KG1 (cell line): Measurements from ENCODE around the gene RABEP2.
"Not testable (repeated sequence)": the region's sequence is repeated elsewhere in the genome, so short reads cannot be mapped to it uniquely, and the experiment has no call there.

ENCODE experiments used
- DNase-seq: peaks from one replicate; lab custom pipeline; 2025; lab: John Stamatoyannopoulos, UW

RABEP2 gene, protein sequence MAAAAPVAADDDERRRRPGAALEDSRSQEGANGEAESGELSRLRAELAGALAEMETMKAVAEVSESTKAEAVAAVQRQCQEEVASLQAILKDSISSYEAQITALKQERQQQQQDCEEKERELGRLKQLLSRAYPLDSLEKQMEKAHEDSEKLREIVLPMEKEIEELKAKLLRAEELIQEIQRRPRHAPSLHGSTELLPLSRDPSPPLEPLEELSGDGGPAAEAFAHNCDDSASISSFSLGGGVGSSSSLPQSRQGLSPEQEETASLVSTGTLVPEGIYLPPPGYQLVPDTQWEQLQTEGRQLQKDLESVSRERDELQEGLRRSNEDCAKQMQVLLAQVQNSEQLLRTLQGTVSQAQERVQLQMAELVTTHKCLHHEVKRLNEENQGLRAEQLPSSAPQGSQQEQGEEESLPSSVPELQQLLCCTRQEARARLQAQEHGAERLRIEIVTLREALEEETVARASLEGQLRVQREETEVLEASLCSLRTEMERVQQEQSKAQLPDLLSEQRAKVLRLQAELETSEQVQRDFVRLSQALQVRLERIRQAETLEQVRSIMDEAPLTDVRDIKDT

DNA sequence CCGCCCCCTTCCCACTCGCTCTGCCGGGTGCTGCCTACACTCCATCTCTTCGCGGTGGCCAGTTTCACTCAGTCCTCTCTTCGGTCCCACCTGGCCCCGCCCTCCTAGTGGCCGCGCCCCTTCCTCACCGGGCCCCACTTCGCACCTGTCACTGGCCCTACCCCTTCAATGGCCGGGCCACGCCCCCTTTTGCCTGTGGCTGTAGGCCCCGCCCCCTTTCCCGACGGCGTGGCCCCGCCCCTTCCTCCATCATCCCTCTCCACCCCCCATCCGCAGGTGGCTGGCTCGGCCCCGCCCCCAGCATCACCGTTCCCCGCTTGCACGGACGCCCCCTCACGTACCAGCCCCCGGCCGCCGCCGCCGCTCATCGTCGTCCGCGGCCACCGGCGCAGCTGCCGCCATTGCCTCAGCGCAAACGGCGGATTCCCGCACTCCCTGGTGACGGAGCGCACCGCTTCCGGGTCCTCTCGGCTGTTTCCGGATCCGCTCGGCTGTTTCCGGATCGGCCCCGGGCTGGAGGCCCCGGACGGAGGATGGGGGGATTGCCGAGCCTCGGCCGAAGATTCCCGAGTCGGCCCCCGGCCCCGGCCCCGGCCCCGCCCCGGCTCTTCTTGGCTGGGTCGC is at the start of gene RABEP2:
RABEP2 (minus strand) TSS at position 477 of the 624 bp plus-strand sequence; CDS start at position 402, 75 bp downstream.
- DNase-seq: peak; percentile 86

DNA sequence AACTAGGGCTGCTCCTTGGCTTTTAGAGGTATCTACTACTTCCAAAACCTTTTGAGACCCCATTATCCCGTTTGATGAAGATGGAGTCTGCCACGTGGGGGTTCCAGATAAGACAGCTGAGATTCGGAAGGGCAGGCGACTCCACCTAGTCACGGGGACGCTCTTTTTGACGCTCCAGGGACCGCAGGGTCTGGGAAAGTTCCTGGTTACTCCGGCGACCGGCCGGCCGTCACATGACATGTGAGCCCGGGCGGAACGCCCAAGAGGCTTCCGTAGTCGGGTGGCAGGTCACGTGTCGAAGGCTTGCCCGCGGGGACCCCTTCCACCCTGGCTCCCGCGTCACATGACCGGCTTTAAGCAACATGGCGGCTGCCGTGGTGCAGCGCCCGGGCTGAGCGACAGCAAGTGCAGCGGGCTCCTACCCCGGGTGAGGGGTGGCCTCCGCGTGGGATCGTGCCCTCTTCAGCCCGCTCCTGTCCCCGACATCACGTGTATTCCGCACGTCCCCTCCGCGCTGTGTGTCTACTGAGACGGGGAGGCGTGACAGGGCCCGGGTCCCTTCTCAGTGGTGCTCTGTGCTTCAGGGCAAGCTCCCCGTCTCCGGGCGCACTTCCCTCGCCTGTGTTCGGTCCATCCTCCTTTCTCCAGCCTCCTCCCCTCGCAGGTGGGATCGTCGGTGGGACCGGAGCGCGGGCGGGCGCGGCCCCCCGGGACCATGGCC is 49.6 kb upstream of the RABEP2 start, which contains the start of gene SPNS1:
SPNS1 (plus strand) TSS at position 342 of the 721 bp plus-strand sequence; CDS start at position 716, 374 bp downstream.
- DNase-seq: peak; percentile 76

DNA sequence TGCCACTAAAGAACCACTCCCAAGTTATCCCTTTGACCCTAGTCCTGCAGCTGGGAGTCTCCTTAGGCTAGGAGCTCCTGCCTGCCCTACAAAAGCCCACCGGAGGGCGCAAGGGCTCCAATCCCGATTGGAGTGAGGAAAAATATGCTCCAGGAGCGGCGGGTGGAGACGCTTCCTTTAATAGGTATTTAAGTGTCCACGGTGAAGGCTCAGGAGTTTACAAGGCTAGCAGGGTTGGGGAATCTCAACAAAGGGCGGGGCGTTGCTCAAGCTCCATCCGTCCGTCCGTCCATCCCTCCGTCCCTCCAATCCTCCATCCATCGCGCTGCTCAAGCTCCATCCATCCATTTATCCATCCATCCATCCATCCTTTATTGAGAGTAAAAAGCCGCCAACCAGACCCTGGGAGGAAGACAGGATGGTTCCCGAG is 49.0 kb upstream of the RABEP2 start:
- no peak for DNase-seq

DNA sequence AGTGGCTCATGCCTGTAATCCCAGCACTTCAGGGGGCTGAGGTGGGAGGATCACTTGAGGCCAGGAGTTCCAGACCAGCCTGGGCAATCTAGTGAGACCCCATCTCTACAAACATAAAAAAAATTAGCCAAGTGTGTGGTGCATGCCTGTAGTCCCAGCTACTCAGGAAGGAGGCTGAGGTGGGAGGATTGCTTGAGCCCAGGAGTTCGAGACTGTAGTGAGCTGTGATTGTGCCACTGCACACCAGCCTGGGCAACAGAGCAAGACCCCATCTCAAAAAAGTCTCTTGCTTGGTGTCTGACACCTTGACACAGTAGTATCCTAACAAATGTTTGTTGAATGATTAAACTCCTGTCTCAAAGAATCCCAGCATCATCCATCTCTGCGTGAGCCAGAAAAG is 44.7 kb upstream of the RABEP2 start:
- DNase-seq: not testable (repeated sequence)

DNA sequence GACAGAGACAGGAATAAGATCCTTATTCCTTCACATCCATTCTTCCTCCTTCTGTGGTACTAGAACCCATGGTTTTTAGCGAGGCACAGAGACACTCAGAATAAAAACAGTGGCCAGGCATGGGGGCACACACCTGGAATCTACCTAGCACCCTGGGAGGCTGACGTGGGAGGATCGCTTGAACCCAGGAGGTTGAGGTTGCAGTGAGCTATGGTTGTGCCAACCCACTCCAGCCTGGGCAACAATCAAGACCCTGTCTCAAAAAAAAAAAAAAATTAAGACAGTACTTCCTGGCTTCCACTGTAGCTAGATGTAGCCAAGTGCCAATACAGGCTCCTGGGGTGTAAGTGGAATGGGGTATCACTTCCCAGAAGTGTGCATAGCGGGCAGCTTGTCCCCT is 42.1 kb upstream of the RABEP2 start:
- no peak for DNase-seq

DNA sequence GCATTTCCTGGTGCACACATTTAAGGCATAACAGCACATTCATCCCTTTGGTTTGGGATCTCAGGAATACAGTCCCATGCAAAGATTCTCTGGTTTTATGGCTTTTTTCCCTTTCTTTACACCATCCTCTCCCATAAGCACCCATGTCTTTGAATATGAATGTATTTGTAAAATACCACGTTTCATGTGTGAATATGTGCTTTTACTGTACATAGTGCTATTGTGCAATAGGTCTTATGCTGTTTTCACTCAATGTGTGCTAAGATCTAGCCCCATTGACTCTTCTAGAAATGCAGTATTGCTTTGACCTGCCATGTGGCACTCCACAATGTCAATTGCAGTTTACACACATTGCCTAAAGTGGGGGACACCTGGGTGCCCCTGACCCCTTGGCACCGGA is 39.5 kb upstream of the RABEP2 start:
- no peak for DNase-seq

DNA sequence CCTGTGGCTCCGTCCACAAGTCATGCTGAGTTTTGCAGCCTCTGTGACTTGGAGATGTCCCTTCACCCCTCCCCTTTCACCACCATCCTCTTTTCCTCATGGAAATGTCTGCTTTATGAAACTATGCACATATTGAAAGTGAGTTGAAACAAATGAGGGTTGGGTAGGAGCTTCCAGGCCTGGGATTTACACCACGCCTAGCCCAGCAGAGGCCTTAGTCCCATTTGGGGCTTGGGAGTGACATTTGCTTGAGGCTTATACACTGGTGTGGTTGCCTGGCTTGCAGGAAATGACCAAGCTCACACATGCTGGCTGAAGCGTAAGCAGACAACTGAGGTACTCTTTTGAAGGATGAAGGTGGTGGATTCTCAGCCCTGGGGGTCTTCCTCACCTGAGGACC is 39.0 kb upstream of the RABEP2 start:
- DNase-seq: no peak

DNA sequence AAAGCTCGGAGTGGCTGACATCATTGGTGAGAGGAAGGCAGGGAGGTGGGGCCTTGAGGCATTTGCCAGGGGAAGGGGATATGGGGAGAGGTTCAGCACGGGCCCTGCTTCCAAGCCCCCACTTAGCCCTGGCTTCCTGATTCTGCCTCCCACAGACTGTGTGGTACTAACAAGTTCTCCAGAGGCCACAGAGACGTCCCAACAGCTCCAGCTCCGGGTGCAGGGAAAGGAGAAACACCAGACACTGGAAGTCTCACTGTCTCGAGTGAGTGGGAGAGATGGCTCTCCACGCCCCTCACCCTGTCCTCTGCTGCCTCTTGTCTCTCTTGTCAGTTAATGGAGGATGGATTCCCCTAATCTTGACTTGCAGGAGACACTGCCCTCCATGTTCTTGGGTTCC is 33.8 kb upstream of the RABEP2 start:
- DNase-seq: no peak

DNA sequence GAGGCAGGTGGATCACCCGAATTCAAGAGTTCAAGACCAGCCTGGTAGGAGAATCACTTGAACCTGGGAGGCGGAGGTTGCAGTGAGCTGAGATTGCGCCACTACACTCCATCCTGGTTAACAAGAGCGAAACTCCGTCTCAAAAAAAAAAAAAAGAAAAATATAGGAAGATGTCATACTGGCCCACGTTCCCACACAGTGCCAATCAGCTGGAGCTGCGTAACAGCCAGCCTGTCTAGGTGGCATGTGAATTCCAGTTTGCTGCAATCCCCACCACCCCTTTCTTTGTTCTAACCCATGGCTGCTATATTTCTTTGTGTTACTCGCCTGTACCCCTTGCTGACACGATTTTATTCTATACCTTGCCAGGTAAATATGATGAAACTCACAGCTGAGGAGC is 33.2 kb upstream of the RABEP2 start:
- no peak for DNase-seq

DNA sequence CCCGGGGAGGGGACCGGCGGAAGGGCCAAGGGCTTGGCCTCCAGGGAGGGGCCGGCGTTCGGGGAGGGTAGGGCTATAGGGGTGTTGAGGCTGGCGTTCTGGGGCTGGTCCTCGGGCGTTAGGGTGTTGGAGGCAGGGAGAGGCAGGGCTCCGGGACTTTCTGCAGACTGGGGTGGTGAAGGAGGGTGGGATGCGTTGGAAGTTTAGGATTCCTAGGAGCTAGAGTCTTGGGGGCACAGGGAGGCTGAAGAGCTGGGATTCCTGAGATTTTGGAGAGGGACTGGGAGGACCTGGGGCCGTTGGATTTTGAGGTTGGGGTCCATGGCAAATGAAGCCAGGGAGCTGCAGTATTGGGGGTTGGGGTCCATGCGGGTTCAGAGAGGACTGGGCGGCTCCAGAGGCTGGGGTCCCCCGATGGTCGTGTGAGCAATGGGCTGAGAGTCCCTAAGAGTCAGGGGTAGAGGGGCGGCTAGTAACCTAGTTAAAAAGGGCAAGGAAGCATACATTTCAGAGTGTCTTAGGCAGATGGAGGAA is 26.4 kb upstream of the RABEP2 start:
- DNase-seq: no peak

DNA sequence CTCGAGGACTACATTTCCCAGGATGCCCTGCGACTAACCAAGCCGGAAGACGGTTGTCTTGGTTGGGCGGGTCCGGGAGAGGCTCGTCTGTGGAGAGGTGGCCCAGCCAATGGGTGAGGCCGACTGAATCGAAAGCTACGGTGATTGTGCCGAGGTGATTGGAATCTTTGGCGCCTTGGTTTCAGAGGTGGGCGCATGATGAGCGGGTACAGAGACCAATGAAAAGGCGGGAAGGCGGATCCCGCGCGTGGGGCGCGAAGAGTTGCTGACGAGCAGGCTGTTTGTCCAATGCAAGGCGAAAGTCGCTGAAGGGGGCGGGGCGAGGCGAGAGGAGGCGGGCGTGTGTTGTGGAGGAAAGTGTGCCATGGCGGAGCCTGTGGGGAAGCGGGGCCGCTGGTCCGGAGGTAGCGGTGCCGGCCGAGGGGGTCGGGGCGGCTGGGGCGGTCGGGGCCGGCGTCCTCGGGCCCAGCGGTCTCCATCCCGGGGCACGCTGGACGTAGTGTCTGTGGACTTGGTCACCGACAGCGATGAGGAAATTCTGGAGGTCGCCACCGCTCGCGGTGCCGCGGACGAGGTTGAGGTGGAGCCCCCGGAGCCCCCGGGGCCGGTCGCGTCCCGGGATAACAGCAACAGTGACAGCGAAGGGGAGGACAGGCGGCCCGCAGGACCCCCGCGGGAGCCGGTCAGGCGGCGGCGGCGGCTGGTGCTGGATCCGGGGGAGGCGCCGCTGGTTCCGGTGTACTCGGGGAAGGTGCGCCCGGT is 25.8 kb upstream of the RABEP2 start, which contains the start of gene NFATC2IP:
NFATC2IP (plus strand) TSS at position 290 of the 762 bp plus-strand sequence; CDS start at position 365, 75 bp downstream.
- peak; percentile 100 for DNase-seq

DNA sequence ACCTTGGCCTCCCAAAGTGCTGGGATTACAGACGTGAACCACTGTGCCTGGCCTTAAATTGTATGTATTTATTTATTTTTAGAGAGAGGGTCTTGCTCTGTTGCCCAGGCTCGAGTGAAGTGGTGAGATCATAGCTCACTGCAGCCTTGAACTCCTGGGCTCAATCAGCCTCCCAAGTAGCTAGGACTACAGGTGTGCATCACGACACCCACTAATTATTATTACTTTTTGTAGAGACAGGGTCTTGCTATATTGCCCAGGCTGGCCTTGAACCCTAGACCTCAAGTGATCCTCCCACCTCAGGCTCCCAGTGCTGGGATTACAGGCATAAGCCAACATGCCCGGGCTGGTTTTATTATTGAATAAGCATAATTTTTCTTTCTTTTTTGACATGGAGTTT is 21.6 kb upstream of the RABEP2 start:
- no peak for DNase-seq

DNA sequence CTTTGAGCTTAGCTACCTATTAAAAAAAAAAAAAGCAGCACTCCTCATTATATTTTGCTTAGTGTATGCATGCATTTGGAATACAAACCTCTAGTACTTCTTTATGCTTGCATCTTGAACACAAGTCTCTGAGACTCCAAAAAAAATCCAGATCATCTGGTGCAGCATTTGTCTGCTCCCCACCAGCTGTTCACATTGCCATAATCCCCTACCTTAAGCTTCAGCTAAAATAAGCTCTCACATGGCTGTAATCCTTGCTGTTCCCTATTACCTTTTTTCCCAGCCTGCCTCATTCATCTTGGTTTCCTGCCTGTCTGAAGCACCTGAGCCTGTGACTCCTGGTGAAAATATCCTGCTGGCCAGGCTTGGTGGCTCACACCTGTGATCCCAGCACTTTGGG is 18.2 kb upstream of the RABEP2 start:
- no peak for DNase-seq

DNA sequence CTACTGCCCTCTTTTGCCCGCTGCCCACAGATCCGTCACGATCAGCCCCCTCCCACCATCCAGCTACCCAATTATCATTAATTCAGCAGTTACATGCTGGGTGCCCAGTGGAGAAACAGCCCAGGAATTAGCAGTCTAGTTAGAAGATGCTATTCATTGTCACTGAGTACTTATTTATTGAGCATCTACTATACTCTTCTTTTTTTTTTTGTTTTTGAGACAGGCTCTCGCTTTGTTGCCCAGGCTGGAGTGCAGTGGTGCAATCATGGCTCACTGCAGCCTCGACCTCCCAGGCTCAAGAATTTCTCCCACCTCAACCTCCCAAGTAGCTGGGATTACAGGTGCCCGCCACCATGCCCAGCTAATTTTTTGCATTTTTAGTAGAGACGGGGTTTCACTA is 14.8 kb upstream of the RABEP2 start:
- not testable (repeated sequence) for DNase-seq

DNA sequence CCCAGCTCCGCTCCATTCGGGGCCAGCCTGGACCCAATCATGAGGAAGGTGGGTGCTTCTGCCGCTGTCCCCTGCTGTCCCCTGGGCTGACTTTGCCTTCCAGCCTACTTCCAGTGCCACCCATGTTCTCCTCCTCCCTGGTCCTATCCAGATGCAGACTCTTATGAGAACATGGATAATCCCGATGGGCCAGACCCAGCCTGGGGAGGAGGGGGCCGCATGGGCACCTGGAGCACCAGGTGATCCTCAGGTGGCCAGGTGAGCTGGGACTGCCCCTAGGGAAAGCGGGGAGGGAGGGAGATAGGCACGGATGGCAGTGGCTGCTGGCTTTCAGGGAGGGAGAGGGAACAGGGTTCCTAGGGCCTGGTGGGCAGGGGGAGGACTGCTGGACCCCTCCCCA is 13.7 kb upstream of the RABEP2 start:
- no peak for DNase-seq

DNA sequence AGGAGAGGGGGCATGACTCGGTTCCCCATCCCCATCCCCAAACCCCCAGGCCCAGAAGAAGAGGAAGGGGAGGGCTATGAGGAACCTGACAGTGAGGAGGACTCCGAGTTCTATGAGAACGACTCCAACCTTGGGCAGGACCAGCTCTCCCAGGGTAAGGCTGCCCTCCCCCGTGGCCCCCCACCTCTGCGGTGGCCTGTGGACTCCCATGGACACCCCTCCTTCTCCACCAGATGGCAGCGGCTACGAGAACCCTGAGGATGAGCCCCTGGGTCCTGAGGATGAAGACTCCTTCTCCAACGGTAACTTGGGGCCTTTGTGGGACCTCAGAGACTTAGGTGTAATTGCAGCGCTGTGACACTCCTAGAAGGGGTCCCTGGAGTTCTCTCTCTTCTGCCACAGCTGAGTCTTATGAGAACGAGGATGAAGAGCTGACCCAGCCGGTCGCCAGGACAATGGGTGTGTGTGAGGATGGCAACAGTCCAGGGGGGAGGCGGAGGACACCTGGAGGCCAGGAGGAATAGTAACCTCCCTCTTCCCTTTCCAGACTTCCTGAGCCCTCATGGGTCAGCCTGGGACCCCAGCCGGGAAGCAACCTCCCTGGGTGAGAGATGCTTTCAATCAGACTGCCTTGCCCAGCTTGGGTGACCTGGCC is 12.3 kb upstream of the RABEP2 start:
- no peak for DNase-seq

DNA sequence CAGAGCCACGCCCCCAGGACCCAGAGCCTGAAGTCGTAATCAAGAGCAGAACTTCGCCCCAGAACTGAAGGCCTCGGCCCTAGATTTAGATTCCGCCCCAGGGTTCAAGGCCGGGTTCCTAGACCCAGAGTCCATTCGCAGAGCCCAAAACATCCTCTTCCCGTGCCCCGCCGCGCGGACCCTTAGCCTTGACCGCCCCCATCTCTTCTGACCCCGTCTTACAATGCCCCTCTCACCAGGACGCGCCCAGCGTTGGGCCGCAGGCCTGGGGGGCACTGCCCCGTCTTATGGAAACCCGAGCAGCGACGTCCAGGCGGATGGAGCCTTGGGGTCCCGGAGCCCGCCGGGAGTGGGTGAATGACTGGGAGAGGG is 11.7 kb upstream of the RABEP2 start:
- DNase-seq: no peak

DNA sequence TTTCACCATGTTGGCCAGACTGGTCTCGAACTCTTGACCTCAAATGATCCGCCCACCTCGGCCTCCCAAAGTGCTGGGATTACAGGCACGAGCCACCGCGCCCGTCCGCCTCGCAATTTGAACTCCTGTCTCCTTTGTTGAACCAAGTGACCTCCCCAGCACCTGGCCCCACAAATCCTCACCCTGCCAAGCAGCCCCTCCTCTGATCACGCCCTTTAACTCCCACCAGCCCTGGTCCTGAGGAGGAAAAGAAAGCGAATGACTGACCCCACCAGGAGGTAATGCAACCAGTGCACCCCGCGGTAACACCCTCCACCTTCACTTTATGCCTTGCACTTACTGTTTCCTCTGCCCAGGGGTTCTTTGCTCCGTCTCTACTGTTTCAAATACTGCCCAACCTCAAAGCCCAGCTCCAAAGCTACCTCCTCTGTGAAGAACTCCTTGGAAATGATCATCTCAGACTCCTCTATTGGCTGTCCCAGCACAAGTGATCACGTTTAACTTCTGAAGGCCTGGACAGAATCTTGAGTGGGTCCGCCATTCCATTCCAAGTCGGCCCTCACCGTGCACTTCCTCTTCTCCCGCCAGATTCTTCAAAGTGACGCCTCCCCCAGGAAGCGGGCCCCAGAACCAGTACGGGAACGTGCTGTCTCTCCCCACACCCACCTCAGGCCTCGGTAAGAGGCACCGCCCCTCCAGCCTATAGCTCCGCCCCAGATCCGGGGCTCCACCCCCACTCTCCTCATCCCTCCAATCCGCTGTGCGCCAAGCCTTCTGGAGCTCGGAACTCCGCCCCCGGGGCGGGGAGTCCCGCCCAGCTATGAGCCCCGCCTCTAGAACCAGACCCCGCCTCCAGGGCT is 11.1 kb upstream of the RABEP2 start:
- no peak for DNase-seq

DNA sequence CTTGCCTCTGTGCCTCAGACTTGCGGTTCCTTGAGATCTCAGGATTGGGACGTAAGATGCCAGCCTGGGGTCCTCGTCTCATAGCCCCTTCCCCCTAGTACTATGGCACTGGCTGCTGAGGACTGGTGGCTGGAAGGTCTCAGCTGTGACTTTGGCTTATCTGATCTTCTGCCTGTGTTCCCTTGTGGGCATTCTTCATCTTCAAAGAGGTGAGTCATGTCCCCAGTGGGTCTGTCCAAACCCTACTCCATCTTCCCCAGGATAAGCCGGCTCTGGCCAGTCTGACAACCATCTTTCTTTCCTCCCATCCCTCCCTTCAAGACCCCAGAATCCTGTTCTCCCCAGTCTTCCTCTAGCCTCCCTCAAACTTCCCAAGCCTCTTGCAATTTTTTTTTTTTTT is 10.3 kb upstream of the RABEP2 start:
- DNase-seq: no peak

DNA sequence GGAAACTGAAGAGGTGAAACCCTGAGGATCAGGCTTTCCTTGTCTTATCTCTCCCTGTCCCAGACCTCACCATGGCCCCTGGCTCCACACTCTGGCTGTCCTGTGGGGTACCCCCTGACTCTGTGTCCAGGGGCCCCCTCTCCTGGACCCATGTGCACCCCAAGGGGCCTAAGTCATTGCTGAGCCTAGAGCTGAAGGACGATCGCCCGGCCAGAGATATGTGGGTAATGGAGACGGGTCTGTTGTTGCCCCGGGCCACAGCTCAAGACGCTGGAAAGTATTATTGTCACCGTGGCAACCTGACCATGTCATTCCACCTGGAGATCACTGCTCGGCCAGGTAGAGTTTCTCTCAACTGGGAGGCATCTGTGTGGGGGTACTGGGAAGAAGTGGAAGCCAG is 8.1 kb upstream of the RABEP2 start:
- DNase-seq: no peak
